Amniotic stem cell (primary cell): ENCODE data around the gene CIPC.
A peak's percentile ranks its signal among the peaks of the same experiment; 100 is the strongest.

Experiments used
- DNase-seq: peaks from one replicate; lab custom pipeline; 2025; lab: John Stamatoyannopoulos, UW

The CIPC gene

DNA sequence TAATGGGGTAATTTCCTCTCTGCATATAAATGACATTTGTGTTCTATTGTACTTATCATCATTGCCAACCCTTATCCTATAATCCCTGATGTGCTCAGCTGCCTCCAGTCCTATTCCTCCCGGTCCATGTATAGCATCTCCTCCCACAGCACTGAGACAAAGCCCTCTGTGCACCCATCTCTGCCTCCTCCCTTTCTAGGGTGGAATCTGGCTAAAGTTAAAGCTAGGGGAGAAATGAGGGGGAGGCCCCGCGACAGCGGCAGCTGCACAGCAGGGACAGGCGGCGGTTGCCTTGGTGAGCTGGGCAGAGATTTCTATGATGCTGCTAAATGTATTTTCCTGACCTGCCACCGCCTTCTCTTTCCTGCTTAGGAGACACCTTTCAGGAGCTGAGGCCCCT lies 56.4 kb downstream of the CIPC start:
- no peak for DNase-seq

DNA sequence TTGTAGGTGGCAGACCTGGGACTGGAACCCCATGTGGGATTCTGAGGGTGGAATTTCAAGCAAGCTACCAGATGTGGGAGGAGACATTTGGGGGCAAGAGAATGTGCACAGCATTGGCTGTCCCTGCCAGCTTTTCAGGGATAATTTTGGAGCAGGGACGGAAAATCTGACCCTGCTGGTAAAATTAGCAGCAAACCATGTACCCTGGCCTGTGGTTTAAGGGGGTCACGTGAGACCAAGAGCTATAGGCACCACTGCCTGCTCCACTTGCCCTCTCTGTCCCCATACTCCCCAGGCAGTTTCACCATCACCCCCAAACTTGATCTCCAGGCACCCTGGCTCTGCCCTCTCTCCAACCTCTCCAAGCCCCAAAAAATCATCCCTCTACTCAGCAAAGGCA lies 57.0 kb downstream of the CIPC start:
- no peak for DNase-seq

DNA sequence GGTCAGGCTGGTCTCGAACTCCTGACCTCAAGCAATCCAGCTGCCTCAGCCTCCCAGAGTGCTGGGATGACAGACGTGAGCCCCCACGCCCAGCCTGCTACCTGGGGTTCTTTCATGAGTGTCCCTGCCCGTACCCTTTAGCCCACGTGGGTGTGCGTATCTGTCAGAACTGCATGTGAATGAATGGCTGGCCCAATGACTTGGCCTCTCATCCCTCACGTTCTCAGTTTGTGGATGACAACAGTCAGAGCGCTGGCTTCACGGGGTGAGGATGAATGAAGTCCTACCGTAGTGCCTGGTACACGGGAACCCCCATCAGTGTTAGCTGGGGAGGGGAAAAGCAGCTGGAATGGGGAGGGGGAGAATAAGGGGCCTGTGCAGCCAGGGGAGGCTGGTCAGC lies 59.7 kb downstream of the CIPC start:
- DNase-seq, result no peak

DNA sequence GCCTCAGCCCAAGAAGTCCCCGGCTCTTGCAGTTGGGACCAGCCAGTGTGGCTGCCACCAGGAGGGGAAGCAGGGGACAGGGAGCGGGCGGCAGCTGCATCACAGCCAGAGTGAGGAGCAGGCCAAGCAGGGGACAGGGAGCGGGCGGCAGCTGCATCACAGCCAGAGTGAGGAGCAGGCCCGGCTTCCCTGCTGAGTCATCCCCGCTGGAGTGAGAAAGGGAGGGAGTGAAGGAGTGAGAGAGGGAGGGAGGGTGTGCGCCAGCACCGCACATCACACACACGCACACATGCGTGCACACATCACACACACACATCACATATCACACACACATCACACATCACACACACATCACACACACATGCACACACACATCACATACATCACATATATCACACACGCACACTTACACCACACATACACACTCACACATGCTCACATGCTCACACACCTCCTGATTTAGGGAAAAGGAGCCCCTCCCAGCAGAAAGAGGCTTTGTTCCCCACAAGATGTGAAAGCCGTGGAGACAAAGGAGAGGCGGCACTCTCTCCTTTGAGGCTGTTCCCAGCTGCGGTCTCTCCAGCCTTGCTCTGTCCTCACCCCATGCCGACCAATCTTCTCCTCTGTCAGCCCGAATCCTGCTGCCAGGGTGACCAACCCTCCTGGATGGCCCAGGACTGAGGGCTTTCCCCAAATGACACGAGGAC lies 60.3 kb downstream of the CIPC start:
- DNase-seq, result peak; percentile 55

DNA sequence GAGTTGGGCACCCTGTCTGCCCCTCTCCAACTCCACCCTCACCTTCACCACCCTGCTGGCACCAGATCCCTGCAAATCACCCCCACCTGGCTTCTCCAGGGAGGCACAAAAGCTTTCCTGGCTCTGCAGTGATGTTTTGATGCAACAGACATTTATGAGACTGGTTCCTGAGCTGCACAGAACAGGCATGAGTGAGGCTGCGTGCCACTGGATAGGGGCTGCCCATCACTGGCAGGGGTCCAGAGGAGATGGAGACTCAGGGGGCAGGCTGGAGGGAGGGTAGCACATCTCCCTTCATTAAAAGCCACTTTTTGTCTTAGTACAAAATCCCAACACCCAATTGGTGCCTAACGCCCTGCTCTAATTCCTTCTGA lies 60.8 kb downstream of the CIPC start:
- DNase-seq, result no peak

DNA sequence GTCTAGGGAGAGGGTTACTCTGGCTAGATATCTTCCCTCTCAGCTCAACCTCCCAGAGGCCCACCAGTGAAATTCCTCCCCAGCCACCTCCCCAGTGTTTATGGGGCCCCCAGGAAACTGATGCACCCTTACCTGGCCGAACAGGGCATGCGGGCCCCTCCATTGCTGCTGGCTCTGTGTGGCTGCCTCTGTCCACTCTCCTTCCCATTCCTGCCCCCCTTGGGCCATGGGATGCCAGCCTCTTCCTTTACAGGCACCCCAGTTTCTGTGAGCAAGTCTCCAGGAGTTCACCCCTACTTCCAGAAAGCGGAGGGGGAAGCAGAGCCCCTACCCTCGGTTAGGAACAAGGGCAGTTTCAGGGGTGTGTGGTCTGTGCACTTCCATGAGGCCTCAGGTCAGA lies 63.0 kb downstream of the CIPC start:
- DNase-seq, result no peak
